Activated T-helper 9 cell treated with anti-CD3 and anti-CD28 coated beads, Interleukin-2, amount 50 U/mL, for 16 hours (primary cell): ENCODE data around the gene KLHL21.
A peak's percentile ranks its signal among the peaks of the same experiment; 100 is the strongest.
"Not testable (repeated sequence)": the region's sequence is repeated elsewhere in the genome, so short reads cannot be mapped to it uniquely, and the experiment has no call there.

Experiments used
- DNase-seq: peaks from one replicate; pipeline ENCODE4 v3.0.0-alpha.2; 2020; ENCODE audit warnings: low read depth

KLHL21 gene

DNA sequence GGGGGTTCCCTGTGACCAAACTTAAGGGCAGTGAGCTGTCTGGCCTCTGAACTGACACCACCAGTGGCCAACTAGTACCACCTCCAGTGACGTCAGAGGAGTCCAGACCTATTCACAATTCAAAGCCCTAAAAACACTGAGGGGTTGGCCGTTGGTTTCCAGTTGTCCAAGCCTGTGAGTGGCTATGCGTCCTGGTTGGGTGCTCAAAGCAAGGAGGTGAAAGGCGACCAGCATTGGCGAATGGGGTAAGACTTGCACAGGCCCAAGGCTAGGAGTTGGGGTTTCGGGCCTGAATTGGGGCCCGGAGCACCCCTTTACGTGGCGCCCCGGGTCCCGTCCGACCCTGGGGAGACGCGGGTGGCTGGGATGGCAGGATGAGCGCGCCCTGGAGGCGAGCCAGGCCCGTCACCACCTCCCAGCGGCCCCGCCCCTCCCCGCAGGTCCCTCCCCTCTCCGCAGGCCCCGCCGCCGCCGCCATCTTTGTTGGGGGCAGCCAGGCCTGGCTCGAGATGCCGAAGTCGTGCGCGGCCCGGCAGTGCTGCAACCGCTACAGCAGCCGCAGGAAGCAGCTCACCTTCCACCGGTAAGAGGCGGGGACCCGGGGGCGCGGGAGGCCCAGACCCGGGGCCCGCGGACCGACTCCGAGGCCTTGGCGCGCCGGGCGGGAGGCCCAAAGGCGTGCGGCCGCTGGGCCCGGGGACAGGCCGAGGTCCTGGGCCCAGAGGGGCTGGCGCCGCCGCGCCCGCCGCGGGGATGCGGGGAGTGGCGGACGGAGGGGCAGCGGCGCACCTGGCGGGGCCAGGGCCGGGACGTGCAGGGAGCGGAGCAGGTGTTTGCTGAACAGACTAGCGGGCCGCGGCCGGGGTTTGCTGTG lies 22.3 kb upstream of the KLHL21 start, which contains the start of gene THAP3:
THAP3 (plus strand) TSS at position 159 of the 874 bp plus-strand sequence; CDS start at position 510, 351 bp downstream.
- peak; percentile 85 for DNase-seq

DNA sequence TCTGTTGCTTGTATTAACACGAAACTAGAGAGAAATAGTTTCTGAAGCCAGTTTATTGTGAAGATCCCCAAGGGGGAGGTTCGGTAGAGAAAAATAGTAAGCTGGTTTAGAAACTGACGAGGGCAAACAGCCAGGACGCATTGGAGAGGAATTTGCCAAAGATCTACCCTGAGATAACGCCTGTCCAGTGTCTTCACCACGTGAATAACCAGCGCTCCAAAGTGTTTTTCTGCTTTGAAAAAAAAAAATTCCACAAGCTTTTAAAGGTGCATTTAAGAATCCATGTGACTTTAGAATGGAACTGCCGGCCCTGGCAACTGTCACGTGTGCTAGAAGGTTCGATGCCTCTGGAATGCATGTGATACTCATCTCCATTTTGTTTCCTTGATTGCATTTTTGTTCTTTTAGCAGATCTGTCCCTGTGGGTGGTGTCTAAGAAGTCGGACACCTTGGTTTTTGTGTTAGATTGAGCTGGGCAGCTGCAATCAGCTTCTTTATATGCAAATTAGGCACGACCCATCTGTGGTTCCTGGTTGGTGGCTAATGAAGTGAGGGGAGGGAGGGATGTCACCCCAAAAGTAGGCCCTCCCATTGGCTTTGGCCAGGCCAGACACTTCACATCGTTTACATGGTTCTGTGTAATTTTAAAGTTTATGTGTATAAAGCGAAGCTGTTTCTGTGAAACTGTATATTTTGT lies 20.7 kb upstream of the KLHL21 start:
- DNase-seq, result no peak

DNA sequence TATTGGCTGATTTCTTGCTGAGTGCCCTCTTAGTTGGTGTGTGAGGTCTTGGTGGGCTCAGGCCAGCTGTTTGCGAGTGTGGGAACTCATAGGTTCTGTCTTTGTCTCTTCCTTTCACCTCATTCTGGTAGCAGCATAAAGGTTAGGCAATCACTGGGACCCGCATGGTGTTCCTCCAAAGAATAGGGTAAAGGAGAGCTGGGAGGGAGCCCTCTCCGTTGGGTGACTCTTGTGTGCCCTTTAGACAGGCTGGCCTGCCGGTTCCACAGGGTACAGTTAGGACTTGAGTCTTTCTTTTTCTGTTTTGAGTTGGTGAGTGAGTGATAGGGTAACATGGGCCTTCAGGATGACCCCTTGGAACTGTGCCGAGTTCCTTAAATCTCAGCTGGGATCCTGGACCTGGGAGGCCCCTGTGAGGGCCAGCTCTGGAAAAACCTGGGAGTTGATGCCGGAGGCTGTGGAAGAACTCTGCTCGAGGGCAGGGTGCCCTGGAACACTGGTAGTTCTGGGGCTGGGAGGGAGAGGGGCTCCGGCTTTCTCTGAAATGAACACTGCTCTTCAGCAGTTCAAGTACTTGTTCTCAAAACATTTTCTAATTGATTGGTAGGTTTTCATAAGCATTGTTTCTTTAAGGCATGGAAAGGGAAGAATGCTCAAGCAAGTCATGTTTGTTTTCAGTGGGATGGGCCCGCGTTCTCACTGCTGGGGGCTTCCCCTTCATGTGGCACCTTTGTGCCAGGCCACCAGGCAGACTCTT lies 19.9 kb upstream of the KLHL21 start:
- DNase-seq, result no peak

DNA sequence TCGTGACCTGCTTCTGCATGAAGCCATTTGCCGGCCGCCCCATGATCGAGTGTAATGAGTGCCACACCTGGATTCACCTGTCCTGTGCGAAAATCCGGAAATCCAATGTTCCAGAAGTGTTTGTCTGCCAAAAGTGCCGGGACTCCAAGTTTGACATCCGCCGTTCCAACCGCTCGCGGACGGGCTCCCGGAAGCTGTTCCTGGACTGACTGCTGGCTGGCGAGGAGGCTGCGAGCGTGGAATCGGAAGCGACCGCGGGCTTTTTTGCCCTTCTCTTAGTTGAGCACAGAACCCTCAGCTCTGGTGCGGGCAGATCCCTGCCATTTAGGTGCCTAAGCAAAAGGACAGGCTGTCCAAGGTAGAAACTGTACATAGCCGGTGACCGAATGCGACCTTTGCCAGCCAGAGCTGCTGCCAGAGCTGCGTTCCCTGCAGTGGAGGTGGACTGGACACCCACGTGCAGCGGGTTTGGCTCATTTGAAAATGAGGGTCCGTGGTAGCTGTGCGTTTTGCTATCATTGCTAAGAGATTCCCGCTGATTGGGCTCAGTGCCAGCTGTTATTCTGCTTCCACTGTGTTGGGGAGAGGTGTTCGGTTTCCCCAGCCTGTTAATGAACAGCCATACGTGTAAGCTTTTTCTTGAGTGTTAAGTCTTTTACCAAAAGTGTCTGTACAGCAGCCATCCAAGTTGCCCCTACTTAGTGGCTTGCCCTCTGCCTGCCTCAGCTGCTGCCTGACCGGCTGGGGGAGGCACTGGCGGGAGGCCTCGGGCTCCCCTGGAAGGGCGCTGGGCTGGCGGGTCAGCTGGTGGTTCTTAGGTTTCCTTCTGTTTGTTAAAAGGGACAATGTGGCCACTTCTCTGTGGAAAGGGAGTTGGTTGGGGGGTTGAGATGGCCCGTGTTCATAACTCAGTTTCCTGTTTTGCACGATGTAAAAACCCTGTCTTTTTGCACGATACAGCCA lies 19.0 kb upstream of the KLHL21 start:
- DNase-seq, result no peak

DNA sequence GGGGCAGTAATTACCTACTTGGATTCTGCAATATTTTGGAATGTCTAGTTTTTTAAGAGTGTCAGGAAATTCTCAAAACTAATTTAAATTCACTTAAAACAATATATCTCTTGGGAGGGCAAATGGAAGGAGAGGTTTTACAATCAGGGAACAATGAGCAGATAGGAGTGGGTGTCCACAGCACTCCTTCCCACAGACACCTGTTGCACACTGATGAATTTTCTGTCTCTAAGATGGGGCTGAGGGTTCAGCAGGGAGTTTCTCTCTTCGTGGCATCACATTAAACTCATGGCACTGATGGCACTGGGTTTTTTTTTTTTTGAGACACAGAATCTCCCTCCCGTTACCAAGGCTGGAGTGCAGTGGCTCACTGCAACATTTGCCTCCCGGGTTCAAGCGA lies 16.4 kb upstream of the KLHL21 start:
- no peak for DNase-seq

DNA sequence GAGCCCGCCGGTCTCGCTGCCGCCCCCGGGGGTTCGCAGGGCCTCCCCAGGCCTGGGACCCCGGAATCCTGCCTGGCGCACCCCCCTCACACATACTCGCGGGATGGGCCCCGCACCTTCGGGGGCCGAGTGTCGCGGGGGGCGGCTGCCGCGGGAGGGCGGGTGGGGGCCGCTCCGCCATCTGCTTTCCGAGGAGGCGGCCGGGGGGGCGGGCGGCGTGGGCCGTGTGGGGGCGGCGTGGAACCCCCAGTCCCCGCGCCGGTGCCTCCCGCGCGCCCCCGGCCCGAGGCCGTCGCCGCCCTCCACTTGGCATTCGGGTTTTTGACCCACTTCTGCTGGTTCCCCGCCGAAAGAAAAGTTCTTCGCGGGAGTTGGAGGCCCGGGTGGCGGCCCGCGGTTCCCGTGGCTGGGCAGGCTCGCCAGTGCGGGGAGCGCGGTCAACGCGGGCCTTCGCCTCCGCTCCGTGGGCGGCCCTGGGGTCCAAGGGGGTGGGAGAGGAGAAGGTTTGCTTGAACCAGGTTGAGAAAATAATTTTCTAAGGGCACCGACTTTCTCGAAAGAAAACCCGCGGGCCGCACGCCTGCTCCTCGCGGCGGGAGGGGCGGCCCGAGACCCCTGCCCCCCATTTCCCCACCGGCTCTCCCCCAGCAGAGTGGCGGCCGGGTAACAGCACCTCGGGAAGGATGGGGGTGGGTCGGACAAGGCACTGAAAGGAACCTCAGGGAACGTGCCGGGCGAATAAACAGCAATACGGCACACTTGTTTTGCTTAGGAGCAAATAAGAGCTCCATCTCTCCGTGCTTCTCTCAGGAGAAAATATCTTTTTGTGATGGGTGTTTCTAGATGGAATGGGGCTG lies 12.5 kb upstream of the KLHL21 start:
- peak; percentile 13 for DNase-seq

DNA sequence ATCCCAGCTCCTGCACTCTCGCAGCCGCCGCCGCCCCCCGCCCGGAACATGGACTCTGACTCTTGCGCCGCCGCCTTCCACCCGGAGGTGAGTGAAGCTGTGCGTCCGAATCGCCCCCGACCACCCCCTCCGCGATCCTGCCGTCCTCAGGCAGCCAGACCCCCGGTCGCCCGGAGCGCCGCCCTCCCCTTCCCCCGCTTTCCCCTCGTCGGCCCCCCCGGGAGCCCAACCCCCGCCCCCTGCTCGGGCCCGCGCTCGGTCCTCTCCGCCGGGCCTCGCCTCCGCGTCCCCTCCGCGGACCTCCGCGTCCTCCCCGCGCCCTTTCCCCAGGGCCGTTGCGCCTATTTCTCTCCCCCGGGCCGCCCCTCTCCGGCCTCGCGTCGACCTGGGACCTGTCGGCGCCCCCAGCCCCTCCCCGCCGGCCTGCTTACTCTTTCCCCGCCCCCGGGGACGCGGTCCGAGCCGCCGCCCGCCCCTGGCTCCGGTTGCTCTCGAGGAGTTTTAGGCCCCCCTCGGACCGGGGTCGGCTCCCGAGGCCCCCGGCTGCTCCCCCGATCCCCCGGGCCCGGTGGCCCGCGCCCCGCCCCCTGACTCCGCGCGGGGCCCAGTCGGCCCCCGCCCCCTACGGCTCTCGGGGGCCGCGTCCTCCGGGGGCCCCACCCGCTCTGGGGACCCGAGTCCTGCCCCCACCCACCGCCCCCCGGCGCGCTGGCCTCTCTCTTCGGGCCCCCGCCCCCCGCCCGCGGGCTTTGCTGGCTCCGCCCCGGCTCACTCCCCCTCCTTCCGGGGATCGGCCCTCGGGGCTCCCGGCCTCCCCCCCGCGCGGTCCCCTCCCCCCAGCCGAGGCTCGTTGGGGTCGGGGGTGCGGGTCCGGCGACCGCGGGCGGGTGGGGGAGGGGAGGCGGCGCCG lies 11.6 kb upstream of the KLHL21 start:
- DNase-seq, result peak; percentile 53

DNA sequence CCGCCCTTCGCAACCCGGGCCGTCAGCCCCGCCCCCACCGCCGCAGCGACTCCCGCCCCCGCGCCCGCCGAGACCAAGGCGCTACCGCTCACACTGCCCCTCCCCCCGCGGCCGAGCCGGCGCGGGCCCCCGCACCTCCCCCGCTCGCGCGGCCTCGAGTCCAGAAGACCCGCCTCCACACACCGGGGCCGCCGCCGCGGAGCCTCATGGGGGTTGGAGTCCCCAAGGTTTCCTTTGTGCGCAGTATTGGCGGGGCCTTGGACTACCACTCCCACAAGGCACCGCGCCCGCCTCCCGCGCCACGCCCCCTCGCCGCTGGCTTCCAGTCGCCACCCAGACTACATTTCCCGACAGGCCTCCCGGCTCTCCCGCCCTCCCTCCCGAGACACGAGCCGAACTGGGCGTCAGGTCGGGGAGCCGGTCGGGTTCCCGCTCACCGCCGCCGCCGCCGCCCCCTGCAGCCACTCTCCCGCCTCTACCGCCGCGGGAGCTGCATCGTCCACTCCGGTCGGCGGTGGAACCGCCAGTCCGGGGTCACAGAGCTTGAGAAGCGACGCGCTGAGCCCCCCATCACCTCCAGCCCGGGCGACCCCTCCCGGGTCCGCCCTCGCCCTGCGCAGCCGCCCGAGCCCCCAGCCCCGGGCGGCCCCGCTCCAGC lies 10.8 kb upstream of the KLHL21 start, which contains the start of gene PHF13:
PHF13 (plus strand) TSS at position 371 of the 658 bp plus-strand sequence. CDS start 336 bp downstream, outside the sequence.
- DNase-seq, result peak; percentile 100

DNA sequence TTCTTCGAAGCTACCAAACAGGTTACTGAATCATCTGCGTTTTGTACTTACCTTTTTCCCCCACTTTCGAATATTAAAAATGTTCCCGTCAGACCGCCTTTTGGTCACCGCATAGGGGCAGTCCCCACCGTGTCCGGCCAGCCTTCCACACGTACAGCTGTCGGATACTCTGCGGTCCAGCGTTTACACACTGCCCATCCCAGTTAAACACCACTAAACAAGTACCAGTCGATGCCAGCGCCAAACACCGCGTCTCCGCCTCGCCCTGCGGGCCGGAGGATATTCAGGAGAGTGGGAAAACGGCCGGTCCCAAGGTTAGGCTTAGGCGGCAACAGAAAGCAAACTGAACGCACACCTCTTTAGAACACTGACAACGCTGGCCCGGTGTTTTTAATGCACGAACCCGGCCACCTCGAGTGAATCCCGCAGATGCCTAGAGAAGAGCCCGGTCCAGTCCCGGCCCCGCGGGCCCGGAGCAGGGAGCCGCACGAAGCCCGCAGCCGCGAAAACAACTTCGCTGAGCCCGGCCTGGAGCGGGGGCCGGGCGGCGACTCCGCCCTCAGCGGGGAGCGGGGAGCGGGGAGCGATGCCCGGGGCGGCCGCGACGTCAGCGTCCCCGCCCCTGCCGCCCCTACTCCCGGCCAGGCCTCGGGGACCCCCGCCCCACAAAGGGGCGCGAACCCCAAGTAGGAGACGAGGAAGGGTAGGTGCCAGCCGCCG lies 10.1 kb upstream of the KLHL21 start:
- no peak for DNase-seq

DNA sequence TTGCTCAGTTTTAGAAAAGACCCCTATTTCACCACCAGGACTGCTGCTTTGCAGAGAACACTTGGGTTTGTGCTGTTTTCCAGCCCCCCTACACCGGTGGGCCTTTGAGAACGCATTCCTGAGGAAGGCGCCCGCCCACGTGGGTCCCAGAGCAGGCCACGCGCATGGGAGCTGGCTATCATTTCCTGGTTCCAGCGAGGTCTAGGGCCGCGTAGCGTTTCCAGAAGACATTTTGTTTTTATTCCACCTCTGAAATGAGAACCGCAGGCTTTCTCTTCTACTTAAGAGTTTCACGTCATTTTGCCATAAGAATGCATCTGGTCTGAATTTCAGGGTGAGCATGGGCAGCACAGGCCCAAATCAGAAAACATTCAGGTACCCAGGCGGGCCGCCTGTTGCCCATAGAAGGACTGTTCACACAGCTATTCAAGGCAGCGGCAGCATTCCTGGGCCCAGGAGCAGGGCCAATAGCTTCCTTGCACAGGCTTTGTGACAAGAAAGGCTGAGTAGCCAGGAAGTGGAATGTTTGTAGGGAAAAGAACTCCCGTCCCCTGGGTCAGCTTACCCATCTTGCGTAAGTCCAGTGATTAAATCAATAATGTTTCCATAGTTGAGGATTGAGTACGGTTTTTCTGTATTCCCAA lies 1.4 kb upstream of the KLHL21 start:
- no peak for DNase-seq

DNA sequence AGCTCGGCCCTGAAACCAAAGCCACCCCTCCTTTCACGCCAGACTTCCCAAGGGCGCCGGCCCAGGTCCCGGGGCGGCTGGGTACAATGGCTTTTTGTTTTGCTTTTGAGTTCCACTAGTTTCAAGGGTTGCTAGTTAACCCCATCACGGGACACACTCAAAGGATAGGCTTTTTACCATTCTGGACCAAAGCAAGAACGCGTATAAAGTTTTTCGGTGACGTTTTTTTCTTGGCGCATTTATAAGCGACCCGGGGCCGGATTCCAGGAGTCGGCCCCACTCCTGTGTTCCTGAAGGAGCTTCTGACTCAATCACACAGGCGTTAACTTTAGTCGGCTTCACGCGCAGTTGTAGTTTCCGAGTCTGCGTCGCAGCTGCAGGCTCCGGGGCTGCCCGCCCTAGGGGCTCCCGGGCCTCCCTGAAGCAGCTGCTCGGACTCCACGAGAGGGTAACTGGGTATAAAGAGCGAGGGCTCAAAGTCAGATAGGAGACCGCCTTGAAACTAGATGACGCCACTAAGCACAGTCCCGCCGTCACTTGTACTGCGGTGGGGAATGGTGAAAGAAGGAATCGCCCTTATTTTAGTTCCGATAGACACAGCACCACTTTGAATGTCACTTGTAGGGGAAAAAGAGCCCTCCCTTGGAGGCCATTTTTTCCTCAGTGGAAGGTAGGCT lies 707 bp upstream of the KLHL21 start:
- DNase-seq, result peak; percentile 37

DNA sequence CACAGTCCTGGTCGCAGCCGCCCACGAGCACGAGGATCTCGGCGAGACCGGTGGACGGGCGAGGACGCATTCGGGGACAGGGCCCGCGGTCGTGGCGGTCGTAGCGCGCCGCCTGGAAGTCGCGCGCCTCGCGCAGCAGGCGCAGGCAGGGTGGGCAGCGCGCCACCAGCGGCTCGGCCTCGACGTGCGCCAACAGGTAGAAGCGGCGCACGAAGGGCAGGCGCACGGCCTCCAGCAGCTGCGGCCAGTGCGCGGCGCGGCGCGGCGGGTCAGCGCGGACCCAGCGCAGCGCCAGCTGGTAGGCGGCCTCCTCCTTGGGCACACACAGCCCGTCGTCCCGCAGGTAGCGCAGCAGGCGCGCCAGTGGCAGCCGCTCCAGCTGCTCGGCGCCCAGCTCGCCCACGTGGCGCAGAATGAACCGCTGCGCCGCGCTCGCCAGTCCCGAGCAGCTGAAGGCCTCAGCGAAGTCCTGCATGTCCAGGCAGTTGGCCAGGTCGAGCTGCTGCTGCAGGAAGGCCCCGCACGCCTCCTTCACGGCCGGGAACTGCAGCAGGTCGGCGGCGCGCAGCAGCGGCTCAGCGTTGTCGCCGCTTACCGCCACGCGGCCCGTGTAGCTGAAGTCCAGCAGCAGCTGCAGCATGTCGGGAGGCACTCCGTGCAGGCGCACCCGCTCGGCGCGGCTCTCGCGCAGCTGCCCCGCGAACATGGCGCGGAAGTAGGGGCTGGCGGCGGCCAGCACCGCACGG lies 573 bp downstream of the KLHL21 start:
- DNase-seq, result peak; percentile 23

DNA sequence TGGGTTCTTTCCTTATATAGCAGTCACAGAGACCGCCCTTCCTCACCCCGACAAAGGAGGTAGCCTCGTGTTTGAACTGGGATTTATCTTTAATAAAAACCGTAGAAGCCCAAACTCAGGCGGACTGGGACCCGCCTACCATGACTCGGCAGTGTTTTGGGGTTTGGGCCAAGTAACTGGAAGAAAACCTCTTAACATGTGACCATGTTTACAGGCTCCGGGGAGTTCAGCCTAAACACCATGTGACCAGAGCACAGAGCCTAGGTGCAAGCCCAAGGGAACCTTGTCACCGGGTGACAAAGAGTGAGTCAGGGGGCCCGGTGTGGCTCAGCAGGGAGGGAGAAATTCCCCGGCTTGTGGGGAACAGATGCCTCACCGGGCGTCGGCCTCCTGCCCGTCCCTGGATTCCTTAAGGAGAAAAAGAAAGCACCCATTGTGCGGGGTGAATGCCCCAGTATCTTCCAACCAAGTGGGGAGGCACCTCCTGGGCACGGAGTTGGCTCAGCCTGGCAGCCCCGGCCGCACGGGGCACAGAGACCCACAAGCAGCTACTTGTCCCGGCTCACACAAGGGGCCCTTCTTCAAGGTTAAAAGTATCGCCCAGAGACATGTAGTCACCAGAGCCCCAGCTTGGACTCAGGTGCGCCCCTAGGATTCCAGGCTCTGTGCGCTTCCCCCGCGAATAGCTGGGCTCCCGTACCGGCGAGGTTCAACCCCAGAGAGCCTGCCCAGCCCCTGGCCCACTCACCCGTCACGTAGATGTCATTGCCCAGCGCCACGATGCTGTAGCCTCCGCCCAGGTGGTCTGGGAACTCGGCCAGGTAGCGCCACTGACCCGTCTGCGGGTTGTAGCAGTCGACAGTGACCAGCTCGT lies 1.4 kb downstream of the KLHL21 start:
- peak; percentile 77 for DNase-seq

DNA sequence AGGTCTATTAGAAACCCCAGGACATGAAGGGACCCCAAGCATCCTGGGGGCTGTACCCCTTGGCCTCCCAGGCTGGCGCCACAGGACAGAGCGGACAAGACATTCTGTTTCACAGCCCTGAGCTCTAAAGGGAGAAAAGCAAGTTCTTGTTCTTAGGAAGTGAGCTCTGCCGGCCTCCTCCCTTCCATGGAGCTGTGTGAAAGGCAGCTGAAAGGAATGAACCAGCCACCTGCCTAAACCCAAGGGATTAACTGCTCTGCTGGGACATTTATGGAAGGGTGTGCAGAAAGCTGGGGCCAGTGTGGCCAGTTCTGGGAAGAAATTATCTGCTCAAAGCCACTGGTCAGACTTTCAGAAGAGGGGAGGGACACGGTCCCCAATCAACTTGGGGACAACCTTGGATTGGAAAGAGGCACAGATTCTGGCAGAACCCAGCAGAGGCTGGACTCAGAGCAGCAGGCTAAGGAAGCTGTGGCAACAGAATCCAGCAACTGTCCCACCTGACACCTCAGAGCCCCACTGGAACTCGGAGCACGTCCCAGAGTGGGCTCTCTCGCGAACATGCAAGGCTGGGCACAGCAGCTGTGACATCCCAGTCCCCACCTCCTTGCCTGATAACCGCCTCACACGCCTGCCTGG lies 2.1 kb downstream of the KLHL21 start:
- no peak for DNase-seq

DNA sequence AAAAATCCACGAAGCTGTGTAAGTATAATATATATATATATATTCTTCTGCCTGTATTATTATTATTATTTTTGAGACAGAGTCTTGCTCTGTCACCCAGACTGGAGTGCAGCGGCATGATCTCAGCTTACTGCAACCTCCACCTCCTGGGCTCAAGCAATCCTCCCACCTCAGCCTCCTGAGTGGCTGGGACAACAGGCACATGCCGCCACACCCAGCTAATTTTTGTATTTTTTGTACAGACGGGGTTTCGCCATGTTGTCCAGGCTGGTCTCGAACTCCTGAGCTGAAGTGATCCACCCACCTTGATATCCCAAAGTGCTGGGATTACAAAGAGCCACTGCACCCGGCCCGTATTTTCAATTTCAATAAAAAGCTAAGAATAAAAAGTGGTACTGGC lies 2.7 kb downstream of the KLHL21 start:
- DNase-seq, result not testable (repeated sequence)
